H1 (cell line): ENCODE data around the gene WDR13. TPM values are rescaled to one million over a fixed set of nuclear protein-coding genes. Genes with fewer than 3 reads are reported as not detected.

Source experiments
- CTCF ChIA-PET: fragments of 300-600 bp; sonication (Branson Sonifier 250); formaldehyde crosslinking; loops from one replicate; lab custom pipeline; 2021; ENCODE audit not compliant: partially characterized antibody; lab: Charles Lee
- POLR2A ChIA-PET: fragments of 300-600 bp; sonication (Branson Sonifier 250); formaldehyde crosslinking; loops from one replicate; lab custom pipeline; 2021; ENCODE audit warnings: inconsistent platforms; ENCODE audit not compliant: partially characterized antibody; lab: Charles Lee
- DNase-seq, 2 experiments: peaks; one replicate each; pipeline versions ENCODE4 v3.0.0 to v3.0.0-alpha.2; 2010 to 2022; ENCODE audit warnings: low spot score in 2 of 2, low read depth in 1 of 2, mixed read lengths in 1 of 2
- FAIRE-seq: peaks from 2 replicates; lab custom pipeline; 2011; peaks lifted over from hg19 to GRCh38; lab: Jason Lieb, UNC
- H2AFZ ChIP-seq: 2 replicates; pipeline ENCODE4 v1.8.1; 2012; ENCODE audit warnings: low read length, inconsistent platforms
- H2AK5ac ChIP-seq: 2 replicates; pipeline ENCODE4 v1.6.1; 2013; ENCODE audit warnings: low read depth, low read length
- H2BK120ac ChIP-seq: replicated peaks from 2 replicates; pipeline ENCODE3; 2013; ENCODE audit warnings: low read depth, low read length, inconsistent platforms
- H2BK12ac ChIP-seq: 2 replicates; pipeline ENCODE4 v1.6.1; 2013; ENCODE audit warnings: low read depth, low read length
- H2BK15ac ChIP-seq: 2 replicates; pipeline ENCODE4 v1.6.1; 2013; ENCODE audit warnings: low read length
- H2BK20ac ChIP-seq: 2 replicates; pipeline ENCODE4 v1.6.1; 2013; ENCODE audit warnings: low read length
- H2BK5ac ChIP-seq: 2 replicates; pipeline ENCODE4 v1.6.1; 2013; ENCODE audit warnings: low read depth, low read length
- H3K14ac ChIP-seq: 2 replicates; pipeline ENCODE4 v1.6.1; 2013; ENCODE audit warnings: inconsistent platforms; ENCODE audit not compliant: insufficient read length
- H3K18ac ChIP-seq: 2 replicates; pipeline ENCODE4 v1.6.1; 2013; ENCODE audit warnings: low read length; ENCODE audit errors: extremely low read depth
- H3K23ac ChIP-seq: 2 replicates; pipeline ENCODE4 v1.6.1; 2013; ENCODE audit warnings: inconsistent platforms; ENCODE audit not compliant: insufficient read length
- H3K23me2 ChIP-seq: 2 replicates; pipeline ENCODE4 v1.6.1; 2013; ENCODE audit warnings: low read depth, low read length
- H3K27ac ChIP-seq: 2 replicates; pipeline ENCODE4 v1.6.1; 2011; ENCODE audit warnings: low read depth, low read length, inconsistent platforms
- H3K27me3 ChIP-seq, 4 experiments: replicated peaks in 1 of 4; 1 replicate in 1 of 4; 2 replicates in 3 of 4; pipeline versions ENCODE4 v1.6.1 to v1.8.1; 2011 to 2013; ENCODE audit warnings: low read length in 3 of 4, mild to moderate bottlenecking in 3 of 4, inconsistent platforms in 2 of 4, mixed read lengths in 2 of 4, moderate library complexity in 1 of 4; ENCODE audit not compliant: control insufficient read depth in 3 of 4, insufficient read depth in 3 of 4; ENCODE audit errors: extremely low read depth in 1 of 4
- H3K36me3 ChIP-seq, 4 experiments: 2 replicates each; pipeline versions ENCODE4 v1.6.1 to v1.8.1; 2011 to 2013; ENCODE audit warnings: mild to moderate bottlenecking in 4 of 4, low read length in 3 of 4, moderate library complexity in 2 of 4, control low read depth in 1 of 4, inconsistent platforms in 1 of 4; ENCODE audit not compliant: insufficient read depth in 4 of 4, control insufficient read depth in 2 of 4
- H3K4ac ChIP-seq: replicated peaks from 2 replicates; pipeline ENCODE3; 2013; ENCODE audit warnings: low read length, low read depth, mixed read lengths, inconsistent platforms; ENCODE audit not compliant: insufficient read length
- H3K4me1 ChIP-seq, 4 experiments: replicated peaks in 1 of 4; 1 replicate in 1 of 4; 2 replicates in 3 of 4; pipeline versions ENCODE4 v1.6.1 to v1.8.1; 2011 to 2013; ENCODE audit warnings: low read length in 3 of 4, inconsistent platforms in 2 of 4, mixed read lengths in 1 of 4; ENCODE audit not compliant: insufficient read depth in 4 of 4, control insufficient read depth in 3 of 4
- H3K4me2 ChIP-seq, 2 experiments: 2 replicates each; pipeline versions ENCODE4 v1.6.1 to v1.8.1; 2011 to 2013; ENCODE audit warnings: low read depth in 2 of 2, low read length in 2 of 2, control low read depth in 1 of 2, inconsistent platforms in 1 of 2, mild to moderate bottlenecking in 1 of 2; ENCODE audit not compliant: insufficient read depth in 1 of 2
- H3K4me3 ChIP-seq, 4 experiments: fragments of 200-600, 300-600 bp in 1 of 4; sonication (generic), shearing (Covaris generic), sonication (Bioruptor Twin) in 1 of 4; 2 replicates each; pipeline versions ENCODE4 v1.5.1 to v1.8.1; 2011 to 2016; ENCODE audit warnings: low read length in 4 of 4, low read depth in 3 of 4, control low read depth in 2 of 4, inconsistent platforms in 2 of 4, mild to moderate bottlenecking in 2 of 4, mixed read lengths in 1 of 4, moderate library complexity in 1 of 4; ENCODE audit not compliant: insufficient read depth in 2 of 4; ENCODE audit errors: extremely low read depth in 1 of 4
- H3K56ac ChIP-seq: replicated peaks from 2 replicates; pipeline ENCODE3; 2013; ENCODE audit warnings: low read depth, mild to moderate bottlenecking, mixed read lengths, low read length, inconsistent platforms; ENCODE audit not compliant: insufficient read length
- H3K79me1 ChIP-seq: 2 replicates; pipeline ENCODE4 v1.6.1; 2013; ENCODE audit warnings: low read depth, low read length, control low read depth
- H3K79me2 ChIP-seq, 2 experiments: 2 replicates each; pipeline versions ENCODE4 v1.6.1 to v1.8.1; 2012 to 2013; ENCODE audit warnings: low read length in 2 of 2, mild to moderate bottlenecking in 2 of 2, inconsistent platforms in 1 of 2; ENCODE audit not compliant: insufficient read depth in 2 of 2, control insufficient read depth in 1 of 2
- H3K9ac ChIP-seq, 4 experiments: replicated peaks in 1 of 4; 1 replicate in 1 of 4; 2 replicates in 3 of 4; pipeline versions ENCODE4 v1.6.1 to v1.8.1; 2011 to 2013; ENCODE audit warnings: low read depth in 3 of 4, low read length in 3 of 4, control low read depth in 2 of 4, mild to moderate bottlenecking in 2 of 4, moderate library complexity in 2 of 4, inconsistent platforms in 1 of 4; ENCODE audit errors: extremely low read depth in 1 of 4
- H3K9me3 ChIP-seq, 2 experiments: 2 replicates each; pipeline versions ENCODE4 v1.6.1 to v1.8.1; 2012 to 2013; ENCODE audit warnings: mild to moderate bottlenecking in 2 of 2, moderate library complexity in 2 of 2, control low read depth in 1 of 2, inconsistent platforms in 1 of 2, low read depth in 1 of 2, low read length in 1 of 2, mixed read lengths in 1 of 2; ENCODE audit not compliant: insufficient read depth in 2 of 2
- H4K20me1 ChIP-seq, 2 experiments: replicated peaks in 1 of 2; 2 replicates each; pipeline versions ENCODE3 to v1.8.1; 2011 to 2013; ENCODE audit warnings: inconsistent platforms in 2 of 2, low read length in 2 of 2, mild to moderate bottlenecking in 1 of 2; ENCODE audit not compliant: insufficient read depth in 2 of 2, control insufficient read depth in 1 of 2
- H4K5ac ChIP-seq: 2 replicates; pipeline ENCODE4 v1.6.1; 2013; ENCODE audit warnings: low read length, low read depth, mixed read lengths, inconsistent platforms; ENCODE audit not compliant: insufficient read length
- H4K8ac ChIP-seq: 2 replicates; pipeline ENCODE4 v1.8.0; 2013; ENCODE audit warnings: mild to moderate bottlenecking, moderate library complexity, low read length, inconsistent platforms; ENCODE audit not compliant: insufficient read depth; ENCODE audit errors: extremely low read depth
- H4K91ac ChIP-seq: replicated peaks from 2 replicates; pipeline ENCODE3; 2013; ENCODE audit warnings: low read length, mixed read lengths, inconsistent platforms; ENCODE audit not compliant: insufficient read length
- BRCA1 ChIP-seq: IDR thresholded peaks from 2 replicates; pipeline ENCODE4 v1.6.1; 2012; ENCODE audit warnings: low read depth, low read length, improper control_type of control experiment
- KDM4A ChIP-seq: IDR thresholded peaks from one replicate; pipeline ENCODE4 v1.7.1; 2012; ENCODE audit warnings: low read depth, mild to moderate bottlenecking, moderate library complexity, low read length, inconsistent platforms; ENCODE audit not compliant: severe bottlenecking
- KDM5A ChIP-seq: fragments of 200-600 bp; IDR thresholded peaks from 2 replicates; pipeline ENCODE4 v1.7.1; 2012; ENCODE audit warnings: mild to moderate bottlenecking, low read length, inconsistent platforms, mixed read lengths
- MAFK ChIP-seq: IDR thresholded peaks from 2 replicates; pipeline ENCODE4 v1.6.1; 2012; ENCODE audit warnings: low read depth, mild to moderate bottlenecking, improper control_type of control experiment, low read length
- NANOG ChIP-seq: IDR thresholded peaks from 2 replicates; pipeline ENCODE4 v1.6.1; 2011; ENCODE audit warnings: low read length, low read depth, mild to moderate bottlenecking, inconsistent platforms; ENCODE audit not compliant: insufficient read depth, poor library complexity, severe bottlenecking
- RXRA ChIP-seq: IDR thresholded peaks from 2 replicates; pipeline ENCODE4 v1.6.1; 2011; ENCODE audit warnings: low read depth, mild to moderate bottlenecking, low read length, moderate library complexity; ENCODE audit not compliant: insufficient read depth
- SUZ12 ChIP-seq: fragments of 200-600 bp; sonication (generic); IDR thresholded peaks from 2 replicates; pipeline ENCODE4 v1.6.1; 2012; ENCODE audit warnings: mild to moderate bottlenecking, inconsistent platforms, low read length, moderate library complexity, mixed read lengths
- TEAD4 ChIP-seq: IDR thresholded peaks from 2 replicates; pipeline ENCODE4 v1.6.1; 2012; ENCODE audit warnings: low read depth, low read length, inconsistent platforms, mixed read lengths
- WGBS, 2 experiments: shearing (Covaris generic) in 1 of 2; methylation state at CpG; one replicate each; pipeline versions ENCODE4 v1.1.6 to v1.1.7; 2013 to 2015; ENCODE audit warnings: low lambda C conversion rate in 2 of 2, mixed read lengths in 2 of 2, inconsistent platforms in 1 of 2, low coverage in 1 of 2, missing lambda C conversion rate in 1 of 2; ENCODE audit not compliant: insufficient replicate concordance in 2 of 2, insufficient coverage in 1 of 2, insufficient read length in 1 of 2; ENCODE audit errors: extremely low coverage in 1 of 2, missing lambda C conversion rate in 1 of 2; 5-methylcytosine and 5-hydroxymethylcytosine counted together
- polyA plus RNA-seq, 7 experiments: library from polyadenylated mRNA; depleted of rRNA in 3 of 7; stranded (reverse) in 5 of 7; unstranded in 2 of 7; fragments of >200 nt in 5 of 7; fragments of 200-250 nt in 2 of 7; gene quantifications; 1 replicate in 5 of 7; 2 replicates in 1 of 7; 4 replicates in 1 of 7; pipeline versions ENCODE4 v1.2.1 to v1.2.3, GENCODE V29; 2011 to 2013; ENCODE audit warnings: missing spikeins in 2 of 7, mixed read lengths in 2 of 7
- total RNA-seq: library from RNA; stranded (reverse); fragmentation: NEBNext Ultra II Directional; extraction: Animal tissue kit (Norgen Biotek cat#: 25700); gene quantifications from 2 replicates; pipeline ENCODE4 v1.2.1, GENCODE V29; 2021

The WDR13 gene
- total and polyA plus RNA-seq, 2 of the 8 experiments (the other 6 are each of a cell fraction or from before 2014, with no cell fraction given): 19.4 to 46.3 TPM

DNA sequence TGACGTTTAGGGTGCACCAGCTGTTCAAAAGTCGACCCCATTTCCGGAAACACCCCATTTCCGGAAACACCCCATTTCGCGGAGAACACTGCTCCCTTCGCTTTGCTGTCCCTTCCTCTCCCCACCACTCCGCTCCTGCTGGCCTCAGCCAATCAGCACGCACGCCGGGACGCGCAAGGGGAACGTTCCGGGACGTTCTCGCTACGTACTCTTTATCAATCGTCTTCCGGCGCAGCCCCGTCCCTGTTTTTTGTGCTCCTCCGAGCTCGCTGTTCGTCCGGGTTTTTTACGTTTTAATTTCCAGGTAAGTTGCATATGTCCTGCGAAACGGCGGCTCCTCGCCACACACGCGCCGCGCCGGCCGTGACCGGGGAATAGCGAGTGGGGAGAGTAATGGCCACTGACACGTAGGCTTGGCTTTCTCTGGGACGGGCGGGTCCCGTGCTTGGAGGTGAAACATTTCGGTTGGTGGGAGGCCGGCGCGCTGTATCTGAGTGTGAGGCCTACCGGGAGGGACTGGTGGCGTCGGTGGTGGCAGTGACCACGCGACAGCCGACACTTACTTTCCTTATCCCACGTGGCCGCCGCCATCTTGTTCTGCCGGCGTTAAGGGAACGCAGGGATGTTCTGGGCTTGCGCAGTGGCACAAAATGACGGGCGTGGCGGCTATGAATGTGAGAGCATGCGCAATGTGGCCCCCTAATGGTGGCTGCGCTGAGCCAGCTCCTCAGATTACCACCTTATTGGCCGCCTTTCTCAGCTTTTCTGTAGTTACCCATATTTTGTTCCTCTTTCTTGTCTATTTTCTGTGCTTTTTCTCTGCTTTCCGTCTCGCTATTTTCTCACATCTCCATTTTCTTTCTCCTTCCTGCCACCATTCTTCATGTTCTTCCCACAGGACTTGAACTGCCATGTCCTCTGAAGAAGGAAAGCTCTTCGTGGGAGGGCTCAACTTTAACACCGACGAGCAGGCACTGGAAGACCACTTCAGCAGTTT lies 22.7 kb upstream of the WDR13 start, which contains the start of gene RBM3:
TSS of gene RBM3 (plus strand) at position 215 of the 997 bp plus-strand sequence. CDS start at position 912, 697 bp downstream.
- Histone ChIP-seq H2AK5ac (peak within 1 kb of the TSS; percentile 93), H3K4me3 (peak within 1 kb of the TSS; percentile 75 to 96 (median 84)), H3K79me1 (peaks cover 7% of the 10 kb centered on the region), H2BK15ac (no peak within 1 kb of the TSS), H3K27me3 (no peaks in the 10 kb centered on the region), H2BK20ac (no peak within 1 kb of the TSS), H3K18ac (peak within 1 kb of the TSS; percentile 88), H3K56ac (peak within 1 kb of the TSS; percentile 90), H4K91ac (peak within 1 kb of the TSS; percentile 98), H2BK120ac (peak within 1 kb of the TSS; percentile 43), H4K8ac (peak within 1 kb of the TSS; percentile 99), H3K14ac (no peak within 1 kb of the TSS), H3K4me2 (peak within 1 kb of the TSS; percentile 72 to 80), H3K9ac (peak within 1 kb of the TSS; percentile 85 to 99 (median 97)), H3K36me3 (peaks cover 16 to 39% (median 27%) of the 10 kb centered on the region in 4 experiments), H3K79me2 (peaks cover 0 to 17% of the 10 kb centered on the region in 2 experiments; a peak in 2 of 4 replicates), H4K5ac (peak within 1 kb of the TSS; percentile 86), H3K4ac (peak within 1 kb of the TSS; percentile 99), H2BK12ac (no peak within 1 kb of the TSS), H3K23ac (no peak within 1 kb of the TSS), H2BK5ac (peak within 1 kb of the TSS; percentile 94), H4K20me1 (no peaks in the 10 kb centered on the region), H3K27ac (peak within 1 kb of the TSS; percentile 98), H2AFZ (peak within 1 kb of the TSS; percentile 81; the same call in 1 of the 2 replicates), H3K23me2 (peaks cover 4% of the 10 kb centered on the region; the same call in 1 of the 2 replicates), H3K9me3 (no peaks in the 10 kb centered on the region), H3K4me1 (peaks cover 0 to 5% (median 0%) of the 10 kb centered on the region in 4 experiments; a peak in 5 of 7 replicates)
- ChIA-PET POLR2A (interaction anchor here (0.7 to 2.9 kb wide), 24 partner anchors 9 to 137 kb away, joined by 3 to 22 read pairs (median 4); partner anchors contain the start of genes EBP, TBC1D25 and WDR13), CTCF (no interaction called here)
- WGBS, 2 experiments: 2% methylated on average over 38 of the region's 71 CpGs; no CpG with 5 or more reads in 1 of the 2 experiments
- DNase-seq (peak; percentile 71 to 77), FAIRE-seq (no peak)
- TF ChIP-seq TEAD4 (no peak), RXRA (no peak), NANOG (no peak), SUZ12 (no peak), KDM5A (no peak), MAFK (no peak), BRCA1 (no peak), KDM4A (no peak)
